B cell (primary cell): ENCODE measurements around the gene CGNL1. TPM values are rescaled to one million over a fixed set of nuclear protein-coding genes. Genes with fewer than 3 reads are reported as not detected.

ENCODE experiments used
- ATAC-seq: fragments of 200-7000 bp; cut with Tn5 transposase; one replicate; pipeline ENCODE4 v1.10.0; 2021; ENCODE audit warnings: low read depth, mild to moderate bottlenecking, moderate number of reproducible peaks, moderate library complexity
- CTCF ChIA-PET: fragments of 350-600 bp; sonication (Branson Sonifier 250); formaldehyde crosslinking; loops from one replicate; lab custom pipeline; 2021; ENCODE audit warnings: antibody characterized with exemption, inconsistent platforms; lab: Charles Lee
- POLR2A ChIA-PET: fragments of 350-600 bp; sonication (Branson Sonifier 250); formaldehyde crosslinking; loops from one replicate; lab custom pipeline; 2021; ENCODE audit warnings: antibody characterized with exemption; lab: Charles Lee
- DNase-seq: peaks from one replicate; pipeline ENCODE4 v3.0.0; 2013
- H2AFZ ChIP-seq: 2 replicates; pipeline ENCODE4 v1.6.1; 2012; ENCODE audit warnings: mild to moderate bottlenecking, low read depth, low read length; ENCODE audit not compliant: insufficient read depth, poor library complexity, severe bottlenecking
- H3K27ac ChIP-seq, 2 donors: 1 replicate in 1 of 2; 2 replicates in 1 of 2; pipeline ENCODE4 v1.5.1; 2012 to 2013; ENCODE audit warnings: low read length in 2 of 2, mild to moderate bottlenecking in 2 of 2, moderate library complexity in 1 of 2
- H3K27me3 ChIP-seq, 4 experiments: fragments of 200-600 bp in 1 of 4; sonication (generic) in 1 of 4; replicated peaks in 1 of 4; 1 replicate in 2 of 4; 2 replicates in 2 of 4; pipeline versions ENCODE4 v1.6.1 to v1.7.0; 2013 to 2016; ENCODE audit warnings: low read length in 3 of 4, mild to moderate bottlenecking in 2 of 4, mixed read lengths in 1 of 4, moderate library complexity in 1 of 4; ENCODE audit not compliant: insufficient read depth in 4 of 4, control insufficient read depth in 3 of 4; ENCODE audit errors: control extremely low read depth in 1 of 4
- H3K36me3 ChIP-seq, 2 experiments: replicated peaks in 1 of 2; 1 replicate in 1 of 2; 2 replicates in 1 of 2; pipeline versions ENCODE4 v1.6.1 to v1.7.1; 2013; ENCODE audit warnings: low read length in 1 of 2; ENCODE audit not compliant: insufficient read depth in 2 of 2, control insufficient read depth in 1 of 2; ENCODE audit errors: control extremely low read depth in 1 of 2, extremely low read depth in 1 of 2
- H3K4me1 ChIP-seq, 2 donors: fragments of 200-600 bp in 1 of 2; sonication (generic) in 1 of 2; 1 replicate in 1 of 2; 2 replicates in 1 of 2; pipeline versions ENCODE4 v1.5.1 to v1.6.1; 2013 to 2017; ENCODE audit warnings: low read length in 2 of 2; ENCODE audit not compliant: control insufficient read depth in 2 of 2, insufficient read depth in 2 of 2
- H3K4me2 ChIP-seq: replicated peaks from 2 replicates; pipeline ENCODE3; 2012; ENCODE audit warnings: mild to moderate bottlenecking, low read depth, low read length; ENCODE audit not compliant: poor library complexity, severe bottlenecking
- H3K4me3 ChIP-seq, 5 experiments: fragments of 200-600 bp in 1 of 5; sonication (generic) in 1 of 5; 1 replicate in 3 of 5; 2 replicates in 2 of 5; pipeline versions ENCODE4 v1.5.1 to v1.7.0; 2011 to 2016; ENCODE audit warnings: low read length in 4 of 5, mild to moderate bottlenecking in 4 of 5, low read depth in 2 of 5, control low read depth in 1 of 5, moderate library complexity in 1 of 5; ENCODE audit not compliant: insufficient read depth in 1 of 5; ENCODE audit errors: control extremely low read depth in 1 of 5, extremely low read depth in 1 of 5
- H3K79me2 ChIP-seq: fragments of 200-600 bp; sonication (generic); one replicate; pipeline ENCODE4 v1.6.0; 2016; ENCODE audit warnings: low read length; ENCODE audit not compliant: control insufficient read depth, insufficient read depth
- H3K9ac ChIP-seq: fragments of 200-600 bp; sonication (generic); 2 replicates; pipeline ENCODE4 v1.6.1; 2017; ENCODE audit warnings: mild to moderate bottlenecking, low read length, moderate library complexity
- H3K9me3 ChIP-seq, 3 donors: one replicate each; pipeline versions ENCODE4 v1.6.1 to v1.7.1; 2013; ENCODE audit warnings: low read length in 2 of 3; ENCODE audit not compliant: control insufficient read depth in 2 of 3, insufficient read depth in 1 of 3; ENCODE audit errors: control extremely low read depth in 1 of 3
- H4K20me1 ChIP-seq: 2 replicates; pipeline ENCODE4 v1.6.0; 2012; ENCODE audit warnings: mild to moderate bottlenecking, low read length; ENCODE audit not compliant: insufficient read depth, control insufficient read depth, poor library complexity, severe bottlenecking
- H3K27ac Mint-ChIP-seq: one replicate; pipeline ENCODE4 v1.8.0; 2021; ENCODE audit warnings: mixed read lengths
- H3K27me3 Mint-ChIP-seq: one replicate; pipeline ENCODE4 v1.8.0; 2021; ENCODE audit warnings: mixed read lengths
- H3K4me1 Mint-ChIP-seq: one replicate; pipeline ENCODE4 v1.8.0; 2021; ENCODE audit warnings: mixed read lengths
- H3K4me3 Mint-ChIP-seq: one replicate; pipeline ENCODE4 v1.8.0; 2021; ENCODE audit warnings: mixed read lengths
- H3K9me3 Mint-ChIP-seq: one replicate; pipeline ENCODE4 v1.8.0; 2022; ENCODE audit warnings: mixed read lengths; ENCODE audit not compliant: insufficient read depth
- CTCF ChIP-seq: fragments of 200-600 bp; IDR thresholded peaks from one replicate; pipeline ENCODE4 v1.8.0; 2022; ENCODE audit warnings: antibody characterized with exemption, mild to moderate bottlenecking
- EZH2 ChIP-seq: IDR thresholded peaks from 2 replicates; pipeline ENCODE4 v1.6.1; 2012; ENCODE audit warnings: borderline replicate concordance, low read depth, mild to moderate bottlenecking, moderate library complexity, low read length; ENCODE audit not compliant: insufficient read depth, poor library complexity, severe bottlenecking
- WGBS: methylation state at CpG from one replicate; pipeline ENCODE4 v1.1.5; 2013; ENCODE audit warnings: missing lambda C conversion rate; ENCODE audit not compliant: insufficient coverage; 5-methylcytosine and 5-hydroxymethylcytosine counted together
- intact Hi-C: fragments of 100-400 bp; cut with micrococcal nuclease; formaldehyde crosslinking; loops from one replicate; pipeline ENCODE4 v1.10.0; 2022
- polyA plus RNA-seq: library from polyadenylated mRNA; depleted of rRNA; stranded (reverse); fragments of >200 nt; gene quantifications from 2 replicates; pipeline ENCODE4 v1.2.3, GENCODE V29; 2012
- total RNA-seq, 2 donors: library from RNA; stranded (reverse); fragments of 120-200 nt in 1 of 2; gene quantifications; 1 replicate in 1 of 2; 2 replicates in 1 of 2; pipeline versions ENCODE4 v1.2.3 to v1.2.4, GENCODE V29; 2013 to 2022

CGNL1 gene
- total and polyA plus RNA-seq, 2 donors (not counting 1 experiment from before 2014, with no cell fraction given) = 0.03 to 0.12 TPM

- no peak for DNase-seq
- H3K4me3 Mint-ChIP-seq = no peak overlapping the region
- H3K4me1 Mint-ChIP-seq = no peaks in the 10 kb centered on the region
- TF ChIP-seq CTCF = no peak
- TF ChIP-seq EZH2 = no peak
- 100% methylated on average over 2 of the region's 6 CpGs for WGBS
- no peaks in the 10 kb centered on the region for H3K9me3 ChIP-seq
- POLR2A ChIA-PET = no interaction called here
- H3K4me3 ChIP-seq = no peak overlapping the region
- no peaks in the 10 kb centered on the region for H3K79me2 ChIP-seq
- H3K9me3 Mint-ChIP-seq = no peaks in the 10 kb centered on the region
- ATAC-seq = no peak
- H3K9ac ChIP-seq = no peak overlapping the region
- peaks cover 21% of the 10 kb centered on the region for H3K27me3 Mint-ChIP-seq
- H3K27me3 ChIP-seq = no peaks in the 10 kb centered on the region
- intact Hi-C loops = no loop called here
- H3K27ac Mint-ChIP-seq = no peak overlapping the region
- H2AFZ ChIP-seq = no peak overlapping the region
- H3K4me2 ChIP-seq = no peak overlapping the region
- no peaks in the 10 kb centered on the region for H4K20me1 ChIP-seq
- H3K27ac ChIP-seq = no peak overlapping the region
- H3K36me3 ChIP-seq = no peaks in the 10 kb centered on the region
- no peaks in the 10 kb centered on the region for H3K4me1 ChIP-seq
- CTCF ChIA-PET = no interaction called here
Observed at GRCh38 chr15:57424628-57425405, 48.5 kb downstream of the CGNL1 start.

GRCh38 chr15:57425842-57426241, 49.5 kb downstream of the CGNL1 start:
- ATAC-seq (no peak), DNase-seq (no peak)
- Histone ChIP-seq H3K4me3 (no peak overlapping the region), H3K27me3 (no peaks in the 10 kb centered on the region), H3K4me2 (no peak overlapping the region), H3K79me2 (no peaks in the 10 kb centered on the region), H3K27ac (no peak overlapping the region), H3K36me3 (no peaks in the 10 kb centered on the region), H3K9me3 (no peaks in the 10 kb centered on the region), H3K9ac (no peak overlapping the region), H3K4me1 (no peaks in the 10 kb centered on the region), H4K20me1 (no peaks in the 10 kb centered on the region), H2AFZ (no peak overlapping the region)
- H3K9me3 Mint-ChIP-seq = no peaks in the 10 kb centered on the region
- ChIA-PET CTCF (no interaction called here), POLR2A (no interaction called here)
- H3K27me3 Mint-ChIP-seq = peaks cover 27% of the 10 kb centered on the region
- TF ChIP-seq CTCF (no peak), EZH2 (no peak)
- H3K27ac Mint-ChIP-seq = no peak overlapping the region
- 100% methylated on average over 1 of the region's 3 CpGs for WGBS
- H3K4me1 Mint-ChIP-seq = no peaks in the 10 kb centered on the region
- intact Hi-C loops = no loop called here
- H3K4me3 Mint-ChIP-seq = no peak overlapping the region
